HEK293T (cell line): ENCODE data around the gene WRNIP1.

Experiments used
- ARNT ChIP-seq: fragments of 450-650 bp; IDR thresholded peaks from 2 replicates; pipeline ENCODE4 v1.6.1; 2017; ENCODE audit warnings: mild to moderate bottlenecking
- BHLHE40 ChIP-seq: fragments of 450-650 bp; IDR thresholded peaks from 2 replicates; pipeline ENCODE4 v1.6.1; 2016; ENCODE audit warnings: mild to moderate bottlenecking, moderate library complexity, borderline replicate concordance
- CTBP1 ChIP-seq: fragments of 450-650 bp; IDR thresholded peaks from 2 replicates; pipeline ENCODE4 v1.6.1; 2016; ENCODE audit warnings: borderline replicate concordance
- ELF4 ChIP-seq: fragments of 450-650 bp; IDR thresholded peaks from 2 replicates; pipeline ENCODE4 v1.6.1; 2017; ENCODE audit warnings: antibody characterized with exemption
- FOXA1 ChIP-seq: fragments of 450-650 bp; IDR thresholded peaks from 2 replicates; pipeline ENCODE4 v1.6.1; 2016; ENCODE audit warnings: mild to moderate bottlenecking
- FOXK2 ChIP-seq: fragments of 450-650 bp; IDR thresholded peaks from 2 replicates; pipeline ENCODE4 v1.6.1; 2016; ENCODE audit warnings: mild to moderate bottlenecking
- FOXM1 ChIP-seq: fragments of 450-650 bp; IDR thresholded peaks from 2 replicates; pipeline ENCODE4 v1.6.1; 2017; ENCODE audit warnings: mild to moderate bottlenecking, borderline replicate concordance
- LEF1 ChIP-seq: fragments of 450-650 bp; IDR thresholded peaks from 2 replicates; pipeline ENCODE4 v1.6.1; 2017; ENCODE audit warnings: mild to moderate bottlenecking, borderline replicate concordance
- NFRKB ChIP-seq: fragments of 450-650 bp; IDR thresholded peaks from 2 replicates; pipeline ENCODE4 v1.6.1; 2016; ENCODE audit warnings: mild to moderate bottlenecking, moderate library complexity
- SP1 ChIP-seq: fragments of 450-650 bp; IDR thresholded peaks from 2 replicates; pipeline ENCODE4 v1.6.1; 2017
- SUZ12 ChIP-seq: fragments of 450-650 bp; IDR thresholded peaks from 2 replicates; pipeline ENCODE4 v1.6.1; 2016; ENCODE audit warnings: mild to moderate bottlenecking
- TARDBP ChIP-seq: fragments of 450-650 bp; IDR thresholded peaks from 2 replicates; pipeline ENCODE4 v1.6.1; 2016
- ZNF384 ChIP-seq: fragments of 450-650 bp; IDR thresholded peaks from 2 replicates; pipeline ENCODE4 v1.6.1; 2016
- TF ChIP-seq, protein P1 (sequence below): fragments of 450-650 bp; IDR thresholded peaks from 2 replicates; pipeline ENCODE4 v1.6.1; 2016

DNA sequence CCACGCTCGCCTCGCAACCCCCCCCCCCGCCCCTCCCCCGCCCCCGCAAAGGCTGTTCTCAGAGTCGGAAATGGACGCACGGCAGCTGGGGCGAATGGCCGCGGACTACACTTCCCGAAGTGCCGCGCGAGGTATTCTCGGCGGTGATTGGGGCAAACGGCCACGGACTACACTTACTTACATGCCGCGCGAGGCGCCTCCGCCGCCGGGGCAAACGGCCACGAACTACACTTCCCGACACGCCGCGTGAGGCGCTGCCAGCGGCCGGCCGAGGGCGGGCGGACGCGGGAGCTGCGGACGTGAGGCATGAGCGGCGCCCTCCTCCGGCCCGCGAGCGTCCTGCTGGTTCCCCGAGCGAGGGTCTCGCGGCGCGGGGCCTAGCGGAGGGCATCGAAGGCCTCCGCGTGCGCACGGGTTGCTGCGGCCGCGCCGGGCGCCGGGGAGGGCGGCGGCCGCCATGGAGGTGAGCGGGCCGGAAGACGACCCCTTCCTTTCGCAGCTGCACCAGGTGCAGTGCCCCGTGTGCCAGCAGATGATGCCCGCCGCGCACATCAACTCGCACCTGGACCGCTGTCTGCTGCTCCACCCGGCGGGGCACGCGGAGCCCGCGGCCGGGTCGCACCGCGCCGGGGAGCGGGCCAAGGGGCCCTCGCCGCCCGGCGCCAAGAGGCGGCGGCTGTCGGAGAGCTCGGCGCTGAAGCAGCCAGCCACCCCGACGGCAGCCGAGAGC is at the start of gene WRNIP1:
- TF ChIP-seq, protein P1, sequence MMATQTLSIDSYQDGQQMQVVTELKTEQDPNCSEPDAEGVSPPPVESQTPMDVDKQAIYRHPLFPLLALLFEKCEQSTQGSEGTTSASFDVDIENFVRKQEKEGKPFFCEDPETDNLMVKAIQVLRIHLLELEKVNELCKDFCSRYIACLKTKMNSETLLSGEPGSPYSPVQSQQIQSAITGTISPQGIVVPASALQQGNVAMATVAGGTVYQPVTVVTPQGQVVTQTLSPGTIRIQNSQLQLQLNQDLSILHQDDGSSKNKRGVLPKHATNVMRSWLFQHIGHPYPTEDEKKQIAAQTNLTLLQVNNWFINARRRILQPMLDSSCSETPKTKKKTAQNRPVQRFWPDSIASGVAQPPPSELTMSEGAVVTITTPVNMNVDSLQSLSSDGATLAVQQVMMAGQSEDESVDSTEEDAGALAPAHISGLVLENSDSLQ: no peak
- TF ChIP-seq ARNT: peak; percentile 82
- no peak for TF ChIP-seq NFRKB
- no peak for TF ChIP-seq SP1
- peak; percentile 41; the same call in 1 of the 2 replicates for TF ChIP-seq FOXM1
- no peak for TF ChIP-seq ZNF384
- TF ChIP-seq TARDBP: peak; percentile 80; the same call in 1 of the 2 replicates
- no peak for TF ChIP-seq BHLHE40
- TF ChIP-seq CTBP1: no peak
- TF ChIP-seq FOXA1: no peak
- no peak for TF ChIP-seq FOXK2
- TF ChIP-seq ELF4: no peak
- TF ChIP-seq LEF1: peak; percentile 82
- no peak for TF ChIP-seq SUZ12
